Brain microvascular endothelial cell (primary cell): ENCODE measurements around the gene MCFD2.
"Not testable (repeated sequence)": the region's sequence is repeated elsewhere in the genome, so short reads cannot be mapped to it uniquely, and the experiment has no call there.

ENCODE experiments used
- DNase-seq: peaks from one replicate; pipeline ENCODE4 v3.0.0-alpha.2; 2020
- H3K27ac ChIP-seq: fragments of 250-450 bp; sonication (Bioruptor Pico); 2 replicates; pipeline ENCODE4 v1.5.1; 2020; ENCODE audit warnings: mild to moderate bottlenecking, moderate library complexity
- H3K27me3 ChIP-seq: fragments of 250-450 bp; sonication (Bioruptor Pico); replicated peaks from 2 replicates; pipeline ENCODE4 v1.5.1; 2020; ENCODE audit warnings: mild to moderate bottlenecking
- H3K36me3 ChIP-seq: fragments of 250-450 bp; sonication (Bioruptor Pico); replicated peaks from 2 replicates; pipeline ENCODE4 v1.5.1; 2020; ENCODE audit warnings: mild to moderate bottlenecking
- H3K4me3 ChIP-seq: 2 replicates; pipeline ENCODE4 v1.5.1; 2011; ENCODE audit warnings: low read depth, mild to moderate bottlenecking, control low read depth, low read length, moderate library complexity
- CTCF ChIP-seq: IDR thresholded peaks from 2 replicates; pipeline ENCODE4 v1.5.1; 2011; ENCODE audit warnings: low read depth, mild to moderate bottlenecking, moderate library complexity, low read length, control low read depth, inconsistent platforms; ENCODE audit errors: missing control alignments
- in situ Hi-C: cut with HindIII; loops from 2 replicates; pipeline ENCODE4 v1.10.0; 2017; ENCODE audit warnings: low sequenced_read_pairs, low pct_ligation_motif_present

MCFD2 gene

GRCh38 chr2:46879511-46879910 lies 36.1 kb downstream of the MCFD2 start:
- in situ Hi-C loops = no loop called here
- Histone ChIP-seq H3K27ac (no peak overlapping the region), H3K27me3 (no peaks in the 10 kb centered on the region), H3K36me3 (no peaks in the 10 kb centered on the region), H3K4me3 (no peak overlapping the region)
- DNase-seq = no peak
- no peak for TF ChIP-seq CTCF

GRCh38 chr2:46878886-46879285 lies 36.7 kb downstream of the MCFD2 start:
- Histone ChIP-seq H3K4me3 (no peak overlapping the region), H3K27ac (peak overlapping the region; percentile 11), H3K36me3 (no peaks in the 10 kb centered on the region), H3K27me3 (no peaks in the 10 kb centered on the region)
- in situ Hi-C loops = no loop called here
- DNase-seq = no peak
- peak; percentile 28 for TF ChIP-seq CTCF

GRCh38 chr2:46878240-46878877 lies 37.2 kb downstream of the MCFD2 start:
- DNase-seq = no peak
- no peaks in the 10 kb centered on the region for H3K36me3 ChIP-seq
- in situ Hi-C loops = no loop called here
- H3K27ac ChIP-seq = peak overlapping the region; percentile 11
- no peaks in the 10 kb centered on the region for H3K27me3 ChIP-seq
- H3K4me3 ChIP-seq = no peak overlapping the region
- no peak for TF ChIP-seq CTCF

- TF ChIP-seq CTCF = no peak
- Histone ChIP-seq H3K4me3 (no peak overlapping the region), H3K27me3 (no peaks in the 10 kb centered on the region), H3K27ac (no peak overlapping the region), H3K36me3 (no peaks in the 10 kb centered on the region)
- DNase-seq = no peak
- in situ Hi-C loops = no loop called here
Measured at GRCh38 chr2:46877619-46878113, 37.9 kb downstream of the MCFD2 start.

GRCh38 chr2:46876741-46877384 lies 38.7 kb downstream of the MCFD2 start:
- peak overlapping the region; percentile 21 for H3K27ac ChIP-seq
- no peaks in the 10 kb centered on the region for H3K27me3 ChIP-seq
- in situ Hi-C loops = no loop called here
- peak; percentile 78 for DNase-seq
- peak; percentile 58 for TF ChIP-seq CTCF
- no peak overlapping the region for H3K4me3 ChIP-seq
- H3K36me3 ChIP-seq = no peaks in the 10 kb centered on the region

GRCh38 chr2:46875962-46876689 lies 39.5 kb downstream of the MCFD2 start:
- H3K4me3 ChIP-seq, H3K27me3 ChIP-seq, in situ Hi-C loops, DNase-seq, H3K36me3 ChIP-seq: not testable (repeated sequence)
- H3K27ac ChIP-seq = peak overlapping the region; percentile 92
